Esophagus squamous epithelium (tissue), 4 donors: ENCODE data around the gene MYL5.

Experiments used
- POLR2A ChIP-seq, 4 donors: fragments of 450-650 bp; IDR thresholded peaks; one replicate each; pipeline ENCODE4 v1.6.1; 2017; ENCODE audit warnings: antibody characterized with exemption in 4 of 4, mild to moderate bottlenecking in 4 of 4, moderate library complexity in 3 of 4
- TF ChIP-seq, protein P1 (sequence below), 6 experiments: fragments of 450-650 bp in 4 of 6; fragments of 200-600 bp in 2 of 6; sonication (generic) in 2 of 6; IDR thresholded peaks; one replicate each; pipeline ENCODE4 v1.5.1; 2016 to 2019; ENCODE audit warnings: antibody characterized with exemption in 6 of 6, mild to moderate bottlenecking in 4 of 6, moderate library complexity in 4 of 6

DNA sequence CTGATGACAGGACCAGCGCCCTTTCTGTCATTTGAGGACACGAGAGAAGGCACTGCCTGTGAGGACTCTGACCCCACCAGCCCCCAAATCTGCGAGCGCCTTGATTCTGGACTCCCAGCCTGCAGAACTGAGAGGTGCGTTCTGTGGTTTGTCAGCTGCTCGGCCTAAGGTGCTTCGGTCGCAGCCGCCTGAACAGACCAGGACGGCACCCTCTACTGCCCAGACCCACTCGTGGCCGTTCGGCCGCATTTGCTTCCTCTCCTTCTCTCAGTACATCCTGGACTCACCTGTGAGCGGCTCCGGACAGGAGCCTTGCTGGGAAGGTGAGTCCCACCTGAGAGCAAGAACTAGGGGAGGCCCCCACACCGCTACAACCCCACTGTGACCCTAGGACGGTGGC lies 39.7 kb downstream of the MYL5 start:
- TF ChIP-seq, protein P1, sequence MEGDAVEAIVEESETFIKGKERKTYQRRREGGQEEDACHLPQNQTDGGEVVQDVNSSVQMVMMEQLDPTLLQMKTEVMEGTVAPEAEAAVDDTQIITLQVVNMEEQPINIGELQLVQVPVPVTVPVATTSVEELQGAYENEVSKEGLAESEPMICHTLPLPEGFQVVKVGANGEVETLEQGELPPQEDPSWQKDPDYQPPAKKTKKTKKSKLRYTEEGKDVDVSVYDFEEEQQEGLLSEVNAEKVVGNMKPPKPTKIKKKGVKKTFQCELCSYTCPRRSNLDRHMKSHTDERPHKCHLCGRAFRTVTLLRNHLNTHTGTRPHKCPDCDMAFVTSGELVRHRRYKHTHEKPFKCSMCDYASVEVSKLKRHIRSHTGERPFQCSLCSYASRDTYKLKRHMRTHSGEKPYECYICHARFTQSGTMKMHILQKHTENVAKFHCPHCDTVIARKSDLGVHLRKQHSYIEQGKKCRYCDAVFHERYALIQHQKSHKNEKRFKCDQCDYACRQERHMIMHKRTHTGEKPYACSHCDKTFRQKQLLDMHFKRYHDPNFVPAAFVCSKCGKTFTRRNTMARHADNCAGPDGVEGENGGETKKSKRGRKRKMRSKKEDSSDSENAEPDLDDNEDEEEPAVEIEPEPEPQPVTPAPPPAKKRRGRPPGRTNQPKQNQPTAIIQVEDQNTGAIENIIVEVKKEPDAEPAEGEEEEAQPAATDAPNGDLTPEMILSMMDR (IDR thresholded peaks at IDR 0.05): no peak
- TF ChIP-seq POLR2A (IDR thresholded peaks at IDR 0.05): no peak
